Breast epithelium (tissue), 4 donors: ENCODE data around the gene LRP6. TPM values are rescaled to one million over a fixed set of nuclear protein-coding genes. Genes with fewer than 3 reads are reported as not detected.

ENCODE experiments used
- DNase-seq, 2 donors: peaks; one replicate each; pipeline ENCODE4 v3.0.0-alpha.2; 2019; ENCODE audit warnings: low spot score in 2 of 2
- H3K27ac ChIP-seq, 2 donors: fragments of 200-600 bp; sonication (generic) in 1 of 2; one replicate each; pipeline ENCODE4 v1.5.1; 2016 to 2019; ENCODE audit warnings: mild to moderate bottlenecking in 1 of 2
- H3K27me3 ChIP-seq, 2 donors: fragments of 200-600 bp; sonication (generic) in 1 of 2; one replicate each; pipeline versions ENCODE4 v1.5.1 to v1.6.0; 2017 to 2019; ENCODE audit warnings: control low read depth in 1 of 2, mild to moderate bottlenecking in 1 of 2
- H3K36me3 ChIP-seq: fragments of 200-600 bp; one replicate; pipeline ENCODE4 v1.5.1; 2019
- H3K4me1 ChIP-seq, 2 donors: fragments of 200-600 bp; sonication (generic); one replicate each; pipeline ENCODE4 v1.5.1; 2016 to 2019; ENCODE audit warnings: control low read depth in 1 of 2
- H3K4me3 ChIP-seq, 3 donors: fragments of 200-600 bp; sonication (generic); 1 replicate in 2 of 3; 2 replicates in 1 of 3; pipeline ENCODE4 v1.5.1; 2016 to 2019; ENCODE audit warnings: mild to moderate bottlenecking in 3 of 3, moderate library complexity in 2 of 3
- H3K9me3 ChIP-seq, 2 donors: fragments of 200-600 bp; sonication (generic) in 1 of 2; one replicate each; pipeline ENCODE4 v1.5.1; 2016 to 2019; ENCODE audit warnings: control low read depth in 1 of 2
- POLR2A ChIP-seq: fragments of 450-650 bp; IDR thresholded peaks from one replicate; pipeline ENCODE4 v1.6.1; 2016; ENCODE audit warnings: antibody characterized with exemption, mild to moderate bottlenecking, moderate library complexity
- POLR2AphosphoS5 ChIP-seq, 3 donors: sonication (generic); formaldehyde crosslinking; IDR thresholded peaks; one replicate each; pipeline ENCODE4 v1.6.1; 2017; ENCODE audit warnings: antibody characterized with exemption in 3 of 3
- intact Hi-C: fragments of 100-400 bp; cut with DNase I; formaldehyde crosslinking; loops from one replicate; pipeline ENCODE4 v1.15.1; 2023; ENCODE audit warnings: low total_unique reads
- total RNA-seq, 3 donors: library from RNA; depleted of rRNA; stranded (reverse); fragments of >200 nt; gene quantifications; one replicate each; pipeline ENCODE4 v1.1.0, GENCODE V29; 2016
- TF ChIP-seq, protein P1 (sequence below), 3 donors: fragments of 450-650 bp; IDR thresholded peaks; one replicate each; pipeline ENCODE4 v1.5.1; 2016 to 2017; ENCODE audit warnings: antibody characterized with exemption in 3 of 3, mild to moderate bottlenecking in 3 of 3, moderate library complexity in 3 of 3

The LRP6 gene
- total RNA-seq, 3 donors from 2014 or later = 28.6 to 69.1 (median 52.4) TPM

DNA sequence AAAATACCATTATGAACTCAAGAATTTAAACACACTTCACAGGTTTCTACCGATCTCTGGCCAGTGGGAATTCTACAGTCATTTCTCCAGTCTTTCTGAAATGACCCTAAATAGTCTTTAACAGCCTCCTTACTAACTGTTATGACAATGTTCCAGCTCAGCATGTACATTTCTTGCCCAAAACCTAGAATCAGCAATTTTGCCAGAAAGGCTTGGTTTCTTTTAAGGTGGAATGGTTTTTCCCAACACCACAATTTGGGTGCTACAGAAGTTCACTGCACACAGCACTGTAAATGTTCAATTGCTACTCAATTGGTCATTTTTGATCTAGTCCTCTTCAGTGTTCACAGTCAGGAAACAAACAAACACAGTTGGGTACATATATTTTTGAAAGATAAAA lies 69.7 kb downstream of the LRP6 start:
- intact Hi-C loops = no loop called here

DNA sequence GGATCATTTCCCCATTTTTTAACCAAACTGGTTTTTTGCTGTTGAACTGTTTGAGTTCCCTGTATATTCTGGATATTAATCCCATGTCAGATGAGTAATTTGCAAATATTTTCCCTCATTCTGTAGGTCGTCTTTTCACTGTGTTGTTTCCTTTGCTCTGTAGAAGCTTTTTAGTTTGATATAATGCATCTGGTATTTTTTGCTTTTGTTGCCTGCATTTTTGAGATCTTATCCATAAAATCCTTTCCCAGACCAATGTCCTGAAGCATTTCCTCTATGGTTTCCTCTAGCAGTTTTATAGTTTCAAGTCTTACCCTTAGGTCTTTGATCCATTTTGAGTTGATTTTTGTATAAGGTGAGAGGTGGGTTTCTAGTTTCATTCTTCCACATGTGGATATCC lies 71.3 kb downstream of the LRP6 start:
- no peak overlapping the region for H3K27ac ChIP-seq
- no peaks in the 10 kb centered on the region for H3K36me3 ChIP-seq
- H3K4me3 ChIP-seq = no peak overlapping the region
- TF ChIP-seq POLR2A (no peak), POLR2AphosphoS5 (IDR thresholded peaks at IDR 0.05) (no peak)
- TF ChIP-seq, protein P1, sequence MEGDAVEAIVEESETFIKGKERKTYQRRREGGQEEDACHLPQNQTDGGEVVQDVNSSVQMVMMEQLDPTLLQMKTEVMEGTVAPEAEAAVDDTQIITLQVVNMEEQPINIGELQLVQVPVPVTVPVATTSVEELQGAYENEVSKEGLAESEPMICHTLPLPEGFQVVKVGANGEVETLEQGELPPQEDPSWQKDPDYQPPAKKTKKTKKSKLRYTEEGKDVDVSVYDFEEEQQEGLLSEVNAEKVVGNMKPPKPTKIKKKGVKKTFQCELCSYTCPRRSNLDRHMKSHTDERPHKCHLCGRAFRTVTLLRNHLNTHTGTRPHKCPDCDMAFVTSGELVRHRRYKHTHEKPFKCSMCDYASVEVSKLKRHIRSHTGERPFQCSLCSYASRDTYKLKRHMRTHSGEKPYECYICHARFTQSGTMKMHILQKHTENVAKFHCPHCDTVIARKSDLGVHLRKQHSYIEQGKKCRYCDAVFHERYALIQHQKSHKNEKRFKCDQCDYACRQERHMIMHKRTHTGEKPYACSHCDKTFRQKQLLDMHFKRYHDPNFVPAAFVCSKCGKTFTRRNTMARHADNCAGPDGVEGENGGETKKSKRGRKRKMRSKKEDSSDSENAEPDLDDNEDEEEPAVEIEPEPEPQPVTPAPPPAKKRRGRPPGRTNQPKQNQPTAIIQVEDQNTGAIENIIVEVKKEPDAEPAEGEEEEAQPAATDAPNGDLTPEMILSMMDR (IDR thresholded peaks at IDR 0.05) = no peak
- intact Hi-C loops = no loop called here
- H3K9me3 ChIP-seq = peaks cover 0 to 9% of the 10 kb centered on the region in 2 donors
- no peaks in the 10 kb centered on the region for H3K27me3 ChIP-seq
- no peak for DNase-seq
- no peaks in the 10 kb centered on the region for H3K4me1 ChIP-seq

More for the DNA sequence above, 69.7 kb downstream of the LRP6 start:
- Histone ChIP-seq H3K4me3 (no peak overlapping the region), H3K36me3 (no peaks in the 10 kb centered on the region), H3K27me3 (no peaks in the 10 kb centered on the region), H3K9me3 (peaks cover 0 to 9% of the 10 kb centered on the region in 2 donors), H3K4me1 (no peaks in the 10 kb centered on the region), H3K27ac (no peak overlapping the region)
- DNase-seq = no peak
- no peak for TF ChIP-seq POLR2A
- no peak for TF ChIP-seq POLR2AphosphoS5 (IDR thresholded peaks at IDR 0.05)
- TF ChIP-seq, protein P1 (IDR thresholded peaks at IDR 0.05) = no peak

DNA sequence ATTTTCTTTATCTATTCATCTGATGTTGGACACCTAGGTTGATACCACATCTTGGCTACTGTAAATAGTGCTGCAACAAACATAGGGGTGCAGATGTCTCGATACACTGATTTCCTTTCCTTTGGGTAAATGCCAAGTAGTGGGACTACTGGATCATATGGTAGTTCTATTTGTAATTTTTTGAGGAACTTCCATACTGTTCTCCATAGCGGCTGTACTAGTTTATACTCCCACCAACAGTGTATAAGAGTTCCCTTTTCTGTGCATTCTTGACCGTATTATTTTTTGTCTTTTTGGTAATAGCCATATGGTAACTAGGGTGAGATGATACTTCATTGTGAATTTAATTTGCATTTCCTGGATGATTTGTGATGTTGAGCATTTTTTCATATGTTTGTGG lies 71.8 kb downstream of the LRP6 start:
- Histone ChIP-seq H3K4me3 (no peak overlapping the region), H3K9me3 (peaks cover 0 to 9% of the 10 kb centered on the region in 2 donors), H3K27ac (no peak overlapping the region), H3K27me3 (no peaks in the 10 kb centered on the region), H3K36me3 (no peaks in the 10 kb centered on the region), H3K4me1 (no peaks in the 10 kb centered on the region)
- TF ChIP-seq POLR2A = no peak
- TF ChIP-seq, protein P1 (IDR thresholded peaks at IDR 0.05) = no peak
- no peak for TF ChIP-seq POLR2AphosphoS5 (IDR thresholded peaks at IDR 0.05)
- intact Hi-C loops = no loop called here
- DNase-seq = no peak

DNA sequence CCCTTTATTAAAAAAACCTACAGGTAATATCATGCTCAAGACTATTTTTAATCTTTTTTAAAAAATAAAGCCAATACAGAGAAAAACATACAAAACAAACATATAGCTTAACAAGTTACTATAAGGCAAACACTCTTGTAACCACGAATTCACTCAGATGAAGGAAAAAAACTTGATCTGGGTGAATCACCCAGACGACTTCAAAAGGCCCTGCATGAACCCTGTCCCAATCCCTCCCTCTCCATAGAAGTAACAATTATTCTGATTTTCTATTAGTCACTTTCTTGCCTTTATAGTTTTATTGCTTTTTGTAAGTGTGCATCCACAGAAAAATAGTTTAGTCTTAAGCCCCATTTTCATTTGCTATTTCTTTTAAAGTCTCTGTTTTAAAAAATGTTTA lies 72.6 kb downstream of the LRP6 start:
- no peak for DNase-seq
- Histone ChIP-seq H3K27me3 (no peaks in the 10 kb centered on the region), H3K4me1 (no peaks in the 10 kb centered on the region), H3K27ac (no peak overlapping the region), H3K4me3 (no peak overlapping the region), H3K36me3 (no peaks in the 10 kb centered on the region), H3K9me3 (peaks cover 0 to 9% of the 10 kb centered on the region in 2 donors)
- TF ChIP-seq POLR2AphosphoS5 (IDR thresholded peaks at IDR 0.05) = no peak
- no peak for TF ChIP-seq POLR2A
- TF ChIP-seq, protein P1 (IDR thresholded peaks at IDR 0.05) = no peak
- intact Hi-C loops = no loop called here

DNA sequence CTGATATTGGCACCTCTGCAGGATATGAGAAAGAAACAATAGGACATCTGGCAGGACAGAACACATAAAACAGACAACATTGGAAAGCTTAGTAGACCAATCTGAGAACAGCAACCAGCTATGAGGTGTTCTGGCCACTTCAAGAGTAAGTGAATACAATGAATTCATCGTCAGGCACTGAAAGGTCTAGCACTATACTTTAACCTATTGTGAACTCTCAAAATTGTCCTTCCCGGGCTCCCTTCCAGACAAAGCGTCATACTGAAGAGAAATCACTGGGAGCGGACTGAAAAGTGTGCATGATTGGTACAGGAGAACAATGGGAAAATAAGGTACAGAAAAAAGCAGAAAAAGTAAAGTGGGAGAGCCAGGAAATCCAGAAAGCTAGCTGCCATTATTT lies 75.8 kb downstream of the LRP6 start:
- DNase-seq = no peak
- Histone ChIP-seq H3K4me1 (no peaks in the 10 kb centered on the region), H3K4me3 (no peak overlapping the region), H3K27me3 (no peaks in the 10 kb centered on the region), H3K27ac (no peak overlapping the region), H3K9me3 (no peaks in the 10 kb centered on the region), H3K36me3 (no peaks in the 10 kb centered on the region)
- intact Hi-C loops = no loop called here
- no peak for TF ChIP-seq POLR2A
- TF ChIP-seq, protein P1 (IDR thresholded peaks at IDR 0.05) = no peak
- no peak for TF ChIP-seq POLR2AphosphoS5 (IDR thresholded peaks at IDR 0.05)
